IMR-90 (cell line): Measurements from ENCODE around the gene ZFR2. TPM values are rescaled to one million over a fixed set of nuclear protein-coding genes. Genes with fewer than 3 reads are reported as not detected.

ENCODE experiments used
- ATAC-seq: fragments of 200-7000 bp; cut with Tn5 transposase; 2 replicates; pipeline ENCODE4 v1.9.1; 2020; ENCODE audit warnings: low read depth, mild to moderate bottlenecking, moderate library complexity
- BruUV-seq: library from RNA; stranded (reverse); fragments of 400-500 nt; replicated peaks from 2 replicates; lab custom pipeline; 2021; lab: Mats Ljungman, UMichigan
- CTCF ChIA-PET: fragments of 300-600 bp; formaldehyde crosslinking; extraction: SDS; loops from one replicate; lab custom pipeline; 2021; ENCODE audit warnings: antibody characterized with exemption; lab: Yijun Ruan, JAX
- POLR2A ChIA-PET: fragments of 300-600 bp; sonication (Branson Sonifier 250); formaldehyde crosslinking; loops from one replicate; lab custom pipeline; 2022; ENCODE audit warnings: antibody characterized with exemption; ENCODE audit not compliant: unreplicated experiment; lab: Charles Lee
- DNase-seq: peaks from one replicate; pipeline ENCODE4 v3.0.0; 2013
- H2AFZ ChIP-seq: replicated peaks from 2 replicates; pipeline ENCODE3; 2013; ENCODE audit warnings: low read length, mild to moderate bottlenecking; ENCODE audit not compliant: poor library complexity
- H2AK5ac ChIP-seq: 2 replicates; pipeline ENCODE4 v1.6.1; 2013; ENCODE audit warnings: low read depth, low read length, inconsistent platforms
- H2AK9ac ChIP-seq: replicated peaks from 2 replicates; pipeline ENCODE3; 2013; ENCODE audit warnings: mild to moderate bottlenecking, low read depth, low read length, moderate library complexity; ENCODE audit not compliant: poor library complexity
- H2BK120ac ChIP-seq: 2 replicates; pipeline ENCODE4 v1.6.1; 2013; ENCODE audit warnings: low read depth, low read length, inconsistent platforms
- H2BK15ac ChIP-seq: 3 replicates; pipeline ENCODE4 v1.6.1; 2013; ENCODE audit warnings: low read depth, low read length, inconsistent platforms
- H2BK20ac ChIP-seq: 2 replicates; pipeline ENCODE4 v1.6.1; 2013; ENCODE audit warnings: low read depth, mild to moderate bottlenecking, inconsistent platforms, low read length, moderate library complexity
- H2BK5ac ChIP-seq: 2 replicates; pipeline ENCODE4 v1.6.1; 2013; ENCODE audit warnings: mild to moderate bottlenecking, low read depth, low read length, inconsistent platforms; ENCODE audit not compliant: poor library complexity, severe bottlenecking
- H3K14ac ChIP-seq: replicated peaks from 2 replicates; pipeline ENCODE4 v1.6.1; 2013; ENCODE audit warnings: low read depth, low read length, inconsistent platforms
- H3K18ac ChIP-seq: 2 replicates; pipeline ENCODE4 v1.6.1; 2013; ENCODE audit warnings: low read depth, low read length, control low read depth
- H3K23ac ChIP-seq: 2 replicates; pipeline ENCODE4 v1.6.1; 2013; ENCODE audit warnings: low read depth, low read length, inconsistent platforms
- H3K27ac ChIP-seq: 2 replicates; pipeline ENCODE4 v1.5.1; 2013; ENCODE audit warnings: mild to moderate bottlenecking, control low read depth, low read length; ENCODE audit not compliant: insufficient read depth
- H3K27me3 ChIP-seq: 2 replicates; pipeline ENCODE4 v1.6.1; 2013; ENCODE audit warnings: low read length; ENCODE audit not compliant: control insufficient read depth, insufficient read depth
- H3K36me3 ChIP-seq: 2 replicates; pipeline ENCODE4 v1.6.1; 2013; ENCODE audit warnings: low read length, mixed read lengths; ENCODE audit not compliant: control insufficient read depth, insufficient read depth
- H3K4ac ChIP-seq: 2 replicates; pipeline ENCODE4 v1.6.1; 2013; ENCODE audit warnings: low read depth, low read length, inconsistent platforms
- H3K4me1 ChIP-seq: 2 replicates; pipeline ENCODE4 v1.6.1; 2013; ENCODE audit warnings: low read length, mixed read lengths; ENCODE audit not compliant: control insufficient read depth, insufficient read depth
- H3K4me2 ChIP-seq: 2 replicates; pipeline ENCODE4 v1.6.1; 2013; ENCODE audit warnings: low read depth, mild to moderate bottlenecking, control low read depth, low read length, moderate library complexity
- H3K4me3 ChIP-seq: 2 replicates; pipeline ENCODE4 v1.5.1; 2013; ENCODE audit warnings: low read depth, mild to moderate bottlenecking, control low read depth, low read length, moderate library complexity; ENCODE audit not compliant: insufficient read depth
- H3K56ac ChIP-seq: 2 replicates; pipeline ENCODE4 v1.6.1; 2013; ENCODE audit warnings: low read length, inconsistent platforms; ENCODE audit not compliant: insufficient read depth; ENCODE audit errors: extremely low read depth
- H3K79me1 ChIP-seq, 2 experiments: 2 replicates each; pipeline ENCODE4 v1.6.1; 2013; ENCODE audit warnings: low read length in 2 of 2, inconsistent platforms in 1 of 2, low read depth in 1 of 2
- H3K9ac ChIP-seq: 2 replicates; pipeline ENCODE4 v1.6.1; 2013; ENCODE audit warnings: low read depth, low read length, control low read depth
- H3K9me1 ChIP-seq: 2 replicates; pipeline ENCODE4 v1.6.1; 2013; ENCODE audit warnings: low read length, inconsistent platforms; ENCODE audit not compliant: insufficient read depth
- H3K9me3 ChIP-seq: 2 replicates; pipeline ENCODE4 v1.6.1; 2013; ENCODE audit warnings: low read length; ENCODE audit not compliant: control insufficient read depth, insufficient read depth
- H4K20me1 ChIP-seq: 2 replicates; pipeline ENCODE4 v1.6.1; 2013; ENCODE audit warnings: low read length, inconsistent platforms; ENCODE audit not compliant: insufficient read depth
- H4K5ac ChIP-seq: 2 replicates; pipeline ENCODE4 v1.6.1; 2013; ENCODE audit warnings: mild to moderate bottlenecking, low read depth, low read length, control low read depth
- H4K8ac ChIP-seq, 2 experiments: 2 replicates each; pipeline ENCODE4 v1.6.1; 2013; ENCODE audit warnings: low read depth in 2 of 2, low read length in 2 of 2, control low read depth in 1 of 2, inconsistent platforms in 1 of 2
- H4K91ac ChIP-seq: 2 replicates; pipeline ENCODE4 v1.6.1; 2013; ENCODE audit warnings: low read depth, low read length, inconsistent platforms; ENCODE audit not compliant: insufficient read depth
- CEBPB ChIP-seq: IDR thresholded peaks from 2 replicates; pipeline ENCODE4 v1.6.1; 2012; ENCODE audit warnings: low read depth, low read length, improper control_type of control experiment
- MAFK ChIP-seq: IDR thresholded peaks from 2 replicates; pipeline ENCODE4 v1.6.1; 2012; ENCODE audit warnings: low read depth, low read length, improper control_type of control experiment
- NFE2L2 ChIP-seq: fragments of 150-350 bp; IDR thresholded peaks from 2 replicates; pipeline ENCODE4 v1.6.1; 2016; ENCODE audit warnings: low read depth, mild to moderate bottlenecking, low read length
- RAD21 ChIP-seq: IDR thresholded peaks from 2 replicates; pipeline ENCODE4 v1.6.1; 2012; ENCODE audit warnings: low read length, improper control_type of control experiment
- RCOR1 ChIP-seq: IDR thresholded peaks from 2 replicates; pipeline ENCODE4 v1.6.1; 2012; ENCODE audit warnings: mild to moderate bottlenecking, low read length, improper control_type of control experiment; ENCODE audit not compliant: insufficient replicate concordance
- SMC3 ChIP-seq: fragments of 150-350 bp; IDR thresholded peaks from 2 replicates; pipeline ENCODE4 v1.6.1; 2016; ENCODE audit warnings: low read depth, mild to moderate bottlenecking, antibody characterized with exemption, low read length, moderate library complexity
- USF2 ChIP-seq: fragments of 150-350 bp; IDR thresholded peaks from 2 replicates; pipeline ENCODE4 v1.6.1; 2017; ENCODE audit warnings: mild to moderate bottlenecking, antibody characterized with exemption, low read length, low read depth
- WGBS, 2 experiments: methylation state at CpG; one replicate each; pipeline versions ENCODE4 v1.1.5 to v1.1.7; 2013; ENCODE audit warnings: missing lambda C conversion rate in 2 of 2; ENCODE audit not compliant: insufficient read length in 1 of 2; ENCODE audit errors: extremely low coverage in 2 of 2; 5-methylcytosine and 5-hydroxymethylcytosine counted together
- dilution Hi-C: fragments of 300-500 bp; cut with HindIII; formaldehyde crosslinking; loops from one replicate; pipeline ENCODE4 v1.14.3; 2018; ENCODE audit warnings: low sequenced_read_pairs; ENCODE audit not compliant: unreplicated experiment
- in situ Hi-C: fragments of 300-500 bp; cut with MboI; formaldehyde crosslinking; loops from 3 replicates; pipeline ENCODE4 v1.14.3; 2019; ENCODE audit warnings: low sequenced_read_pairs, inconsistent platforms, mixed read lengths
- intact Hi-C: fragments of 100-400 bp; cut with micrococcal nuclease; formaldehyde crosslinking; loops from 2 replicates; pipeline ENCODE4 v1.10.0; 2022
- polyA plus RNA-seq, 3 experiments: library from polyadenylated mRNA; depleted of rRNA; stranded (reverse); fragments of >200 nt; gene quantifications; 2 replicates each; pipeline ENCODE4 v1.2.3, GENCODE V29; 2012; ENCODE audit warnings: low replicate concordance in 1 of 3
- total RNA-seq: library from RNA; depleted of rRNA; stranded (reverse); fragments of >200 nt; gene quantifications from 2 replicates; pipeline ENCODE4 v1.2.3, GENCODE V29; 2012
- TF ChIP-seq, protein P1 (sequence below): conservative IDR thresholded peaks from 2 replicates; pipeline ENCODE4 v1.5.1; 2012; ENCODE audit warnings: mild to moderate bottlenecking, low read depth, low read length, improper control_type of control experiment

Gene ZFR2
- total and polyA plus RNA-seq, 2 of the 4 experiments (the other 2 are of a cell fraction): 0.19 TPM; not detected in 1

DNA sequence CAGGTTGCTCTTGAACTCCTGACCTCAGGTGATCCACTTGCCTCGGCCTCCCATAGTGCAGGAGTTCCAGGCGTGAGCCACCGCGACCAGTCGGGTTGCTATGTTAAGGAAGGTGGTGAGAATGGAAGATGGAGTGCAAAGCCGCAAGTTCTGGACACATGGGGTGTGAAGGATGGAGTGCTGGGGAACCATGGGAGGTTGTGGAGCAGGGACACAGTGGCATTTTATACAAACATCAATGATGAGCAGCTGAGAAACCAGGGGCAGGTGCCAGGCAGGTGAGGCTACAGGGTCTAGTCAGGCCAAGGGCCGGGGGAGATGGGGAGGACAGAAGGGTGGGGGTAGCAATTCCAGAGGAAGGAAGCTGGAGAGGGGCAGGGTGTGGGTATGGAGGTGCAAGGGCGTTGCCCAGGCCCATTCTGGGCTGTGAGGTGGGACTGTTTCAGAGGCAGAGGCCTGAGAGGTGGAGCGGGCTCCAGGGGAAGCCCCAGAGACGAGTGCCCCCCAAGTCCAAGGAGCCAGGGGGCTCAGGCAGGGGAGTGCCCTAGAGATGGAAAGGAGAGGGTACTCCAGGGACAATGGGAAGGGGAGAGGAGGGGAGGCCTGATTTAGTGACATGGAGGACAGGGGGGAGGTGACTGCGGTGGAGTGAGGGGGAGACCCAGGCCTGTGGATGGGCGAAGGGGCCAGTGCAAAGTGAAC is 94.9 kb downstream of the ZFR2 start:
- Histone ChIP-seq H4K8ac (no peak overlapping the region), H3K4me2 (no peak overlapping the region), H3K9me1 (no peaks in the 10 kb centered on the region), H2BK15ac (no peak overlapping the region), H3K9ac (no peak overlapping the region), H3K18ac (no peak overlapping the region), H4K20me1 (no peaks in the 10 kb centered on the region), H3K36me3 (peaks cover 6% of the 10 kb centered on the region; the same call in 1 of the 2 replicates), H3K23ac (no peak overlapping the region), H3K4me1 (no peaks in the 10 kb centered on the region), H2BK120ac (no peak overlapping the region), H2BK5ac (no peak overlapping the region), H2BK20ac (no peak overlapping the region), H3K4ac (no peak overlapping the region), H3K27ac (no peak overlapping the region), H3K14ac (no peak overlapping the region), H2AK5ac (no peak overlapping the region), H3K79me1 (no peaks in the 10 kb centered on the region), H2AFZ (no peak overlapping the region), H3K27me3 (peaks cover 5% of the 10 kb centered on the region; the same call in 1 of the 2 replicates), H4K91ac (no peak overlapping the region), H3K9me3 (no peaks in the 10 kb centered on the region), H4K5ac (no peak overlapping the region), H2AK9ac (no peak overlapping the region), H3K4me3 (no peak overlapping the region), H3K56ac (no peak overlapping the region)
- dilution Hi-C loops: no loop called here
- no TSS peak for BruUV-seq
- DNase-seq: no peak
- no peak for ATAC-seq
- WGBS, 2 experiments: 62% methylated on average over 3 of the region's 12 CpGs; no CpG with 5 or more reads in 1 of the 2 experiments
- in situ Hi-C loops: no loop called here
- ChIA-PET CTCF (no interaction called here), POLR2A (interaction anchor here (0.5 to 1.2 kb wide), 2 partner anchors 11 to 1093 kb away, joined by 3 read pairs; partner anchors contain the start of gene MRPL54)
- intact Hi-C loops: no loop called here
- TF ChIP-seq SMC3 (no peak), MAFK (no peak), CEBPB (no peak), RAD21 (no peak), USF2 (no peak), RCOR1 (no peak), NFE2L2 (no peak)
- TF ChIP-seq, protein P1, sequence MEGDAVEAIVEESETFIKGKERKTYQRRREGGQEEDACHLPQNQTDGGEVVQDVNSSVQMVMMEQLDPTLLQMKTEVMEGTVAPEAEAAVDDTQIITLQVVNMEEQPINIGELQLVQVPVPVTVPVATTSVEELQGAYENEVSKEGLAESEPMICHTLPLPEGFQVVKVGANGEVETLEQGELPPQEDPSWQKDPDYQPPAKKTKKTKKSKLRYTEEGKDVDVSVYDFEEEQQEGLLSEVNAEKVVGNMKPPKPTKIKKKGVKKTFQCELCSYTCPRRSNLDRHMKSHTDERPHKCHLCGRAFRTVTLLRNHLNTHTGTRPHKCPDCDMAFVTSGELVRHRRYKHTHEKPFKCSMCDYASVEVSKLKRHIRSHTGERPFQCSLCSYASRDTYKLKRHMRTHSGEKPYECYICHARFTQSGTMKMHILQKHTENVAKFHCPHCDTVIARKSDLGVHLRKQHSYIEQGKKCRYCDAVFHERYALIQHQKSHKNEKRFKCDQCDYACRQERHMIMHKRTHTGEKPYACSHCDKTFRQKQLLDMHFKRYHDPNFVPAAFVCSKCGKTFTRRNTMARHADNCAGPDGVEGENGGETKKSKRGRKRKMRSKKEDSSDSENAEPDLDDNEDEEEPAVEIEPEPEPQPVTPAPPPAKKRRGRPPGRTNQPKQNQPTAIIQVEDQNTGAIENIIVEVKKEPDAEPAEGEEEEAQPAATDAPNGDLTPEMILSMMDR: no peak
